ENCODE measurements around the gene DNAH17. TPM values are rescaled to one million over a fixed set of nuclear protein-coding genes. Genes with fewer than 3 reads are reported as not detected.

The DNAH17 gene
- polyA plus RNA-seq, 1 of the 3 experiments (the other 2 are of a cell fraction), result not detected

DNA sequence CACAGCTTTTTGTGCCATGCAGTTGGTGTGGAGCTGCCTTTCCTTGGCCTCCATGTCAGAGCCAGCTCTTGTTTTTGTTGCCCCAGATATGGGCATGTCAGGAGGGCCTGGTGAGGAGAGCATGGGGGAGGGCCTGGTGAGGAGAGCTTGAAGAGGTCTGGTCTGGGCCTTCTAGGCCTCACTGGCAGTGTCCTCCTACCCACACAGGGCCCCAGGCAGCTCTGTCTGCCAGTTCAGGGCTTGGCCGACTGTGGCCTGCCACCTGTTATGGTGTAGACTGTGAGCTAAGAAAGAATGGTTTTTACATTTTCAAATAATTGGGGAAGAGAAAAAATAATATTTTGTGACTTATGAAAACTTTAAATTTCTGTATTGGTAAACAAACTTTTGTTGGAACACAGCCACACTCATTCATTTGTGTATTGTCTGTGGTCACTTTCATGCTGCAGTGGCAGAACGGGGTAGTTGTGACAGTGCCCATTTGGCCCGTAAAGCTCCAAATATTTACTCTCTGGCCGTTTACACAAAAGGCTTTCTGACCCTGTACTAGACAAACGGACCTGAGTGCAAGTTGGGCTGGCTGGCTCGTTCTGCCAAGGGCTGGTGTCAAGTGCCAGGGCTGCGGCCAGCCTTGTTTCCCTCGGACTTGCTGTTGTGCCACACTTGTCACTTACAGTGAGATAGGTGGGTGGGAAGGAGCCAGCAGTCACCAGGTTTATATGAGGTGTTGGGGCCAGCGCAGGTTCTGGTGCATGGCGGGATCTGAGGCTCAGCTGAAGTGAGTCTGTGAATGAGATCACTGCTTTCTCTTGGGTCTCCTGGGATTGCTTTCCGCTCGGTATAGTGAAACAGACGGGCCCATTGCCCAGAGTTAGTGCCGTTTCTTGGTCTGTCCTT lies 180.5 kb downstream of the DNAH17 start:
- no peak overlapping the region for H3K4me3 ChIP-seq (ENCODE audit: low read depth in 2 of 2, low read length in 1 of 2)
- DNase-seq, result no peak
- H3K27ac ChIP-seq (ENCODE audit: low read depth in 2 of 2, low read length in 1 of 2), result no peak overlapping the region
- no peak overlapping the region for H3K4me2 ChIP-seq
- peaks cover 72% of the 10 kb centered on the region for H3K79me2 ChIP-seq (ENCODE audit: insufficient read depth)
- peaks cover 8% of the 10 kb centered on the region for H3F3A ChIP-seq (replicated peaks; ENCODE audit: insufficient read depth)
- ChIA-PET CTCF (interaction anchor here (1.0 to 4.0 kb wide), 6 partner anchors 12 to 284 kb away, joined by 3 to 17 read pairs (median 7); no protein-coding TSS in a partner anchor), POLR2A (no interaction called here)
- H4K20me1 ChIP-seq (ENCODE audit: insufficient read depth), result peaks cover 56% of the 10 kb centered on the region
- no peaks in the 10 kb centered on the region for H3K27me3 ChIP-seq (ENCODE audit: insufficient read depth)
- H2AFZ ChIP-seq (ENCODE audit: low read depth), result no peak overlapping the region
- H3K9me3 ChIP-seq, result no peaks in the 10 kb centered on the region
- no peak overlapping the region for H3K9ac ChIP-seq
- peaks cover 3 to 7% of the 10 kb centered on the region in 2 experiments; a peak in 3 of 4 replicates for H3K4me1 ChIP-seq (ENCODE audit: control insufficient read depth in 1 of 2, insufficient read depth in 2 of 2, low read depth in 1 of 2, low read length in 1 of 2)
- no peak for TF ChIP-seq NRF1 (IDR thresholded peaks at IDR 0.05; ENCODE audit: low read depth, low read length)
- TF ChIP-seq RFX5 (IDR thresholded peaks at IDR 0.05; ENCODE audit: low read length), result no peak
- TF ChIP-seq CHD2 (IDR thresholded peaks at IDR 0.05; ENCODE audit: low read length, partially characterized antibody), result no peak
- peaks cover 40 to 60% of the 10 kb centered on the region in 2 experiments for H3K36me3 ChIP-seq (replicated peaks in 1 of 2; ENCODE audit: control insufficient read depth in 1 of 2, insufficient read depth in 2 of 2, low read length in 1 of 2)
- WGBS (ENCODE audit: low lambda C conversion rate), result 91% methylated on average over 14 of the region's 14 CpGs
- no peaks in the 10 kb centered on the region for H3K9me2 ChIP-seq

DNA sequence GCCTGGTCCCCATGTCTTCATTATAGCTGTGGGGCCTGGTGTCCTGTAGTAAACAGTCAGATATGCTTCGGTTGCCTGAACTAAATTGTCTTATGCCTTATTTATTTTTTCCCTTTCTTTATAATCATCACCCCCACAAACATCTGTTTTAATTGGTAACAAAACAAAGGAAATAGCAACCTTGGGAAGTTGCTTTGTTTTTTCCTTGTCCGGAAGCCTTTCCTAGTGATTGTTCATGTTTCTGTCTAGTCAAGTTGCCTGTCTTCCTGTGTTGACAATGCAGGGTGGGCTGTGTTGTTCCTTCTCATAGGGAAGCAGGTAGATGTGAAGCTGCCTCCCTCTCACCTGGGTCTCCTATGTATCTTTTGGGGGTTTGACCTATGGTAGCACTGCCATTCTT lies 182.0 kb downstream of the DNAH17 start:
- no peak overlapping the region for H3K4me3 ChIP-seq (ENCODE audit: low read depth in 2 of 2, low read length in 1 of 2)
- peaks cover 40 to 45% of the 10 kb centered on the region in 2 experiments for H3K36me3 ChIP-seq (replicated peaks in 1 of 2; ENCODE audit: control insufficient read depth in 1 of 2, insufficient read depth in 2 of 2, low read length in 1 of 2)
- ChIA-PET CTCF (interaction anchor here (1.9 to 4.0 kb wide), 2 partner anchors 27 to 34 kb away, joined by 9 to 17 read pairs; no protein-coding TSS in a partner anchor), POLR2A (no interaction called here)
- no peak overlapping the region for H3K4me2 ChIP-seq
- TF ChIP-seq FOXJ3 (CRISPR knock-in tag; IDR thresholded peaks at IDR 0.05), result no peak
- TF ChIP-seq, protein P1, sequence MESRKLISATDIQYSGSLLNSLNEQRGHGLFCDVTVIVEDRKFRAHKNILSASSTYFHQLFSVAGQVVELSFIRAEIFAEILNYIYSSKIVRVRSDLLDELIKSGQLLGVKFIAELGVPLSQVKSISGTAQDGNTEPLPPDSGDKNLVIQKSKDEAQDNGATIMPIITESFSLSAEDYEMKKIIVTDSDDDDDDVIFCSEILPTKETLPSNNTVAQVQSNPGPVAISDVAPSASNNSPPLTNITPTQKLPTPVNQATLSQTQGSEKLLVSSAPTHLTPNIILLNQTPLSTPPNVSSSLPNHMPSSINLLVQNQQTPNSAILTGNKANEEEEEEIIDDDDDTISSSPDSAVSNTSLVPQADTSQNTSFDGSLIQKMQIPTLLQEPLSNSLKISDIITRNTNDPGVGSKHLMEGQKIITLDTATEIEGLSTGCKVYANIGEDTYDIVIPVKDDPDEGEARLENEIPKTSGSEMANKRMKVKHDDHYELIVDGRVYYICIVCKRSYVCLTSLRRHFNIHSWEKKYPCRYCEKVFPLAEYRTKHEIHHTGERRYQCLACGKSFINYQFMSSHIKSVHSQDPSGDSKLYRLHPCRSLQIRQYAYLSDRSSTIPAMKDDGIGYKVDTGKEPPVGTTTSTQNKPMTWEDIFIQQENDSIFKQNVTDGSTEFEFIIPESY (IDR thresholded peaks at IDR 0.05; ENCODE audit: borderline replicate concordance, low read depth), result no peak
- H3K9me2 ChIP-seq, result no peaks in the 10 kb centered on the region
- peaks cover 9 to 22% of the 10 kb centered on the region in 2 experiments; a peak in 3 of 4 replicates for H3K4me1 ChIP-seq (ENCODE audit: control insufficient read depth in 1 of 2, insufficient read depth in 2 of 2, low read depth in 1 of 2, low read length in 1 of 2)
- peaks cover 87% of the 10 kb centered on the region for H3K79me2 ChIP-seq (ENCODE audit: insufficient read depth)
- H3F3A ChIP-seq (replicated peaks; ENCODE audit: insufficient read depth), result peaks cover 22% of the 10 kb centered on the region
- no peak overlapping the region for H3K27ac ChIP-seq (ENCODE audit: low read depth in 2 of 2, low read length in 1 of 2)
- DNase-seq, result no peak
- no peak overlapping the region for H3K9ac ChIP-seq
- no peaks in the 10 kb centered on the region for H3K9me3 ChIP-seq
- H2AFZ ChIP-seq (ENCODE audit: low read depth), result no peak overlapping the region
- H3K27me3 ChIP-seq (ENCODE audit: insufficient read depth), result no peaks in the 10 kb centered on the region
- 95% methylated on average over 2 of the region's 2 CpGs for WGBS (ENCODE audit: low lambda C conversion rate)
- H4K20me1 ChIP-seq (ENCODE audit: insufficient read depth), result peaks cover 72% of the 10 kb centered on the region

DNA sequence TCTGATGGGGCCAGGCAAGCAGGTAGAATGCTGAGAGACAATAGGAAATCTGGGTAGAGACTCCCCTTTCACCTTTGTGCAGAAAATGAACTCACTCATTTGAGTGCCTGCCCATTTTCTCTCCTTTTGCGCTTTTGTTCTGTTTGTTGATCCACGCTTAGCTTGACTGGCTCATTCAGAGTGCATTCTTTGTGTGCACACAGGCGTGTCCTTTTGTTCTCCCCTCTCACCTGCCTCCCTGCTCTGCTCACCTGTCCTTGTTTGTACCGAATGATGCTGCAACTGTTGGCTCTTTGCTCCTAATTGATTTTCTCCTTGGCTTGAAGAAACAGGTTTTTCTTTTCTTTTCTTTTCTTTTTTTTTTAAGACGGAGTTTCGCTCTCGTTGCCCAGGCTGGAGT lies 183.0 kb downstream of the DNAH17 start:
- H2AFZ ChIP-seq (ENCODE audit: low read depth), result no peak overlapping the region
- H3K27ac ChIP-seq (ENCODE audit: low read depth in 2 of 2, low read length in 1 of 2), result no peak overlapping the region
- H3K9me2 ChIP-seq, result no peaks in the 10 kb centered on the region
- H3K9ac ChIP-seq, result no peak overlapping the region
- peaks cover 97% of the 10 kb centered on the region for H3K79me2 ChIP-seq (ENCODE audit: insufficient read depth)
- no peaks in the 10 kb centered on the region for H3K9me3 ChIP-seq
- WGBS (ENCODE audit: low lambda C conversion rate), result 97% methylated on average over 7 of the region's 7 CpGs
- H3F3A ChIP-seq (replicated peaks; ENCODE audit: insufficient read depth), result peaks cover 31% of the 10 kb centered on the region
- POLR2A ChIA-PET, result no interaction called here
- peaks cover 81% of the 10 kb centered on the region for H4K20me1 ChIP-seq (ENCODE audit: insufficient read depth)
- H3K27me3 ChIP-seq (ENCODE audit: insufficient read depth), result no peaks in the 10 kb centered on the region
- H3K4me3 ChIP-seq (ENCODE audit: low read depth in 2 of 2, low read length in 1 of 2), result no peak overlapping the region
- H3K36me3 ChIP-seq (replicated peaks in 1 of 2; ENCODE audit: control insufficient read depth in 1 of 2, insufficient read depth in 2 of 2, low read length in 1 of 2), result peaks cover 34 to 37% of the 10 kb centered on the region in 2 experiments
- no peak overlapping the region for H3K4me2 ChIP-seq
- CTCF ChIA-PET, result interaction anchor here (1.2 to 4.0 kb wide), 2 partner anchors 28 to 33 kb away, joined by 4 to 17 read pairs; no protein-coding TSS in a partner anchor
- no peak for DNase-seq
- H3K4me1 ChIP-seq (ENCODE audit: control insufficient read depth in 1 of 2, insufficient read depth in 2 of 2, low read depth in 1 of 2, low read length in 1 of 2), result peaks cover 13 to 30% of the 10 kb centered on the region in 2 experiments; a peak in 3 of 4 replicates
- no peak for TF ChIP-seq GABPA (IDR thresholded peaks at IDR 0.05; ENCODE audit: low read depth)
- TF ChIP-seq RFX5 (IDR thresholded peaks at IDR 0.05; ENCODE audit: low read length), result no peak
- no peak for TF ChIP-seq MXI1 (IDR thresholded peaks at IDR 0.05; ENCODE audit: low read depth, low read length)
- no peak for TF ChIP-seq TEAD4 (IDR thresholded peaks at IDR 0.05; ENCODE audit: borderline replicate concordance, insufficient read depth)
- TF ChIP-seq SIN3A (IDR thresholded peaks at IDR 0.05; ENCODE audit: borderline replicate concordance, low read depth, low read length), result no peak
- TF ChIP-seq TAF1 (IDR thresholded peaks at IDR 0.05; ENCODE audit: borderline replicate concordance, low read depth, low read length), result no peak
- no peak for TF ChIP-seq ELF1 (IDR thresholded peaks at IDR 0.05)
- TF ChIP-seq, protein P2, sequence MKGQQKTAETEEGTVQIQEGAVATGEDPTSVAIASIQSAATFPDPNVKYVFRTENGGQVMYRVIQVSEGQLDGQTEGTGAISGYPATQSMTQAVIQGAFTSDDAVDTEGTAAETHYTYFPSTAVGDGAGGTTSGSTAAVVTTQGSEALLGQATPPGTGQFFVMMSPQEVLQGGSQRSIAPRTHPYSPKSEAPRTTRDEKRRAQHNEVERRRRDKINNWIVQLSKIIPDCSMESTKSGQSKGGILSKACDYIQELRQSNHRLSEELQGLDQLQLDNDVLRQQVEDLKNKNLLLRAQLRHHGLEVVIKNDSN (IDR thresholded peaks at IDR 0.05; ENCODE audit: borderline replicate concordance, low read depth), result no peak
- TF ChIP-seq FOXM1 (IDR thresholded peaks at IDR 0.05; ENCODE audit: low read depth), result no peak
- TF ChIP-seq CHD2 (IDR thresholded peaks at IDR 0.05; ENCODE audit: low read length, partially characterized antibody), result no peak
- TF ChIP-seq GATA2 (CRISPR knock-in tag; IDR thresholded peaks at IDR 0.05), result no peak
- no peak for TF ChIP-seq FOSL2 (IDR thresholded peaks at IDR 0.05; ENCODE audit: borderline replicate concordance, low read depth)
- no peak for TF ChIP-seq MEF2A (IDR thresholded peaks at IDR 0.05; ENCODE audit: borderline replicate concordance, low read depth)
- TF ChIP-seq, protein P3, sequence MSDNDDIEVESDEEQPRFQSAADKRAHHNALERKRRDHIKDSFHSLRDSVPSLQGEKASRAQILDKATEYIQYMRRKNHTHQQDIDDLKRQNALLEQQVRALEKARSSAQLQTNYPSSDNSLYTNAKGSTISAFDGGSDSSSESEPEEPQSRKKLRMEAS (IDR thresholded peaks at IDR 0.05; ENCODE audit: low read depth), result no peak
- no peak for TF ChIP-seq FOXJ3 (CRISPR knock-in tag; IDR thresholded peaks at IDR 0.05)
- TF ChIP-seq JUND (IDR thresholded peaks at IDR 0.05), result no peak

Measured in SK-N-SH (cell line).